PC-9 (cell line): ENCODE data around the gene PAFAH2. TPM values are rescaled to one million over a fixed set of nuclear protein-coding genes. Genes with fewer than 3 reads are reported as not detected.

Experiments used
- BruUV-seq: library from RNA; stranded (reverse); fragments of 400-500 nt; replicated peaks from 2 replicates; lab custom pipeline; 2021; lab: Mats Ljungman, UMichigan
- CTCF ChIA-PET: fragments of 300-600 bp; sonication (Branson Sonifier 250); formaldehyde crosslinking; loops from one replicate; lab custom pipeline; 2022; ENCODE audit warnings: antibody characterized with exemption; lab: Charles Lee
- POLR2A ChIA-PET: fragments of 300-600 bp; sonication (Branson Sonifier 250); formaldehyde crosslinking; loops from one replicate; lab custom pipeline; 2022; ENCODE audit warnings: antibody characterized with exemption; ENCODE audit not compliant: unreplicated experiment; lab: Charles Lee
- DNase-seq, 2 experiments: peaks; one replicate each; pipeline versions ENCODE4 v3.0.0 to v3.0.0-alpha.2; 2015 to 2022; ENCODE audit warnings: mixed read lengths in 1 of 2
- H2AFZ ChIP-seq: fragments of 200-600 bp; sonication (generic); 2 replicates; pipeline ENCODE4 v1.8.1; 2017; ENCODE audit warnings: antibody characterized with exemption
- H3F3A ChIP-seq: fragments of 200-600 bp; sonication (generic); 2 replicates; pipeline ENCODE4 v1.8.1; 2017; ENCODE audit warnings: antibody characterized with exemption, mild to moderate bottlenecking, low read depth; ENCODE audit not compliant: insufficient read depth
- H3K27ac ChIP-seq: fragments of 200-600 bp; sonication (generic); 2 replicates; pipeline ENCODE4 v1.6.1; 2016; ENCODE audit warnings: mixed run types
- H3K27me3 ChIP-seq: fragments of 200-600 bp; sonication (generic); 2 replicates; pipeline ENCODE4 v1.6.1; 2016; ENCODE audit warnings: low read depth, mixed run types; ENCODE audit not compliant: insufficient read depth
- H3K36me3 ChIP-seq: fragments of 200-600 bp; sonication (generic); 2 replicates; pipeline ENCODE4 v1.6.1; 2016; ENCODE audit warnings: low read depth, mixed run types
- H3K4me1 ChIP-seq: fragments of 200-600 bp; sonication (generic); replicated peaks from 2 replicates; pipeline ENCODE4 v1.6.1; 2016; ENCODE audit warnings: mixed run types; ENCODE audit not compliant: insufficient read depth
- H3K4me2 ChIP-seq: fragments of 200-600 bp; sonication (generic); 2 replicates; pipeline ENCODE4 v1.6.1; 2017; ENCODE audit warnings: mixed run types
- H3K4me3 ChIP-seq: fragments of 200-600 bp; sonication (generic); 2 replicates; pipeline ENCODE4 v1.6.1; 2016; ENCODE audit warnings: mixed run types
- H3K79me2 ChIP-seq: fragments of 200-600 bp; sonication (generic); 2 replicates; pipeline ENCODE4 v1.6.1; 2017; ENCODE audit warnings: low read depth, mixed run types
- H3K9me2 ChIP-seq: fragments of 200-600 bp; sonication (generic); 2 replicates; pipeline ENCODE4 v1.8.1; 2017; ENCODE audit warnings: mild to moderate bottlenecking; ENCODE audit not compliant: insufficient read depth
- H3K9me3 ChIP-seq: fragments of 200-600 bp; sonication (generic); 2 replicates; pipeline ENCODE4 v1.8.1; 2016; ENCODE audit warnings: low read depth; ENCODE audit not compliant: insufficient read depth
- H4K20me1 ChIP-seq: fragments of 200-600 bp; sonication (generic); 2 replicates; pipeline ENCODE4 v1.8.1; 2017; ENCODE audit not compliant: insufficient read depth
- CTCF ChIP-seq: fragments of 200-600 bp; sonication (generic); conservative IDR thresholded peaks from 2 replicates; pipeline ENCODE4 v1.6.1; 2017; ENCODE audit warnings: mixed run types, antibody characterized with exemption, mild to moderate bottlenecking, moderate library complexity
- EZH2 ChIP-seq: fragments of 200-600 bp; sonication (generic); IDR thresholded peaks from 2 replicates; pipeline ENCODE4 v1.8.0; 2017; ENCODE audit warnings: antibody characterized with exemption, low read depth
- intact Hi-C: fragments of 100-400 bp; cut with micrococcal nuclease; formaldehyde crosslinking; loops from one replicate; pipeline ENCODE4 v1.10.0; 2022; ENCODE audit not compliant: unreplicated experiment
- total RNA-seq: library from RNA; stranded (reverse); gene quantifications from 2 replicates; pipeline ENCODE4 v1.2.3, GENCODE V29; 2021

Gene PAFAH2
- total RNA-seq, 1 experiment from 2014 or later = 13.9 TPM

DNA sequence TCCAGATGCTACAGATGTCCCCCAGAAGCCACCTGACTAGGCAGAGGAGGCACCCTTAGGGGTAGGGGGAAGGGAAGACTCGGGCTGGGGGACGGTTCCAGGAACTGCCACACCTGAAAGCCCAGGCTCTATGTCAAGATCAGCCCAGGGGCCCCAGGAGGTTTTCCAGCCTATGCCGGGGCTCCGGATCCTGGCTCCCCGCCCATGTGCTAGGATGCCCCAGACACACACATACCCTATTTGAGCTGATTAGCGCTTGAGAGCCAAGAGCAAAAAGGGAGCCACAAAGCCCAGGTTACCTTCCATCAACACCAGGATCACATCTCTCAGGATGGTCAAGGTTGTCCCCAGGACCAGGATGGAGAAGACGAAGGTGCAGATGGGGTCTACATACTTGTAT is 43.5 kb upstream of the PAFAH2 start:
- Histone ChIP-seq H3K27me3 (peaks cover 5% of the 10 kb centered on the region; the same call in 1 of the 2 replicates), H3K4me3 (no peak overlapping the region), H3K9me3 (no peaks in the 10 kb centered on the region), H3K4me1 (peaks cover 6% of the 10 kb centered on the region), H3K79me2 (no peaks in the 10 kb centered on the region), H4K20me1 (no peaks in the 10 kb centered on the region), H2AFZ (no peak overlapping the region), H3F3A (no peaks in the 10 kb centered on the region), H3K36me3 (no peaks in the 10 kb centered on the region), H3K27ac (no peak overlapping the region), H3K4me2 (no peak overlapping the region), H3K9me2 (no peaks in the 10 kb centered on the region)
- POLR2A ChIA-PET = no interaction called here
- BruUV-seq = no TSS peak
- intact Hi-C loops = no loop called here
- TF ChIP-seq EZH2 (no peak), CTCF (no peak)
- CTCF ChIA-PET = interaction anchor here (0.6 kb wide), 1 partner anchor 258 kb away, joined by 3 read pairs; no protein-coding TSS in a partner anchor
- no peak for DNase-seq

DNA sequence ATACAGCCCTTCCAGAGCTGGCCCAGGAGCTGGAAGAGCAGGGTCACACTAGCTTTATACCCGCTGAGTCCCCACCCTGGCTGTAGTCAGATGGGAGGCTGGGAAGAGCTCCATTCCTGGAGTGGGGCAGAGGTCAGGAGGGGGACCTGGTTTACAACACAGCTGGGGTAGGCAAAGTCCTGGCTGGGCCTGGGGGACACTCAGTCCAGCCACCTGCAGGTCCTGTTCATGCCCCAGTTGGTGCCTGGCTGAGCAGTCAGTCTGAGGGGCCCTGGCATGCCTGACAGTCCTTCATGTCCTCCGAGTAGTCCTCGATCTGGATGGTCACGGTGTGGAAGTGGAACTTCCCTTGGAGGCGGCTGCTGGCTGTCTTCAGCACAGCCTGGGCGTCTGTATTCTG is 41.0 kb upstream of the PAFAH2 start:
- Histone ChIP-seq H3K27ac (no peak overlapping the region), H3K36me3 (no peaks in the 10 kb centered on the region), H3K79me2 (no peaks in the 10 kb centered on the region), H3K4me3 (no peak overlapping the region), H4K20me1 (no peaks in the 10 kb centered on the region), H2AFZ (no peak overlapping the region), H3K27me3 (no peaks in the 10 kb centered on the region), H3K4me1 (peaks cover 9% of the 10 kb centered on the region), H3K9me2 (no peaks in the 10 kb centered on the region), H3K9me3 (no peaks in the 10 kb centered on the region), H3K4me2 (no peak overlapping the region), H3F3A (no peaks in the 10 kb centered on the region)
- no TSS peak for BruUV-seq
- TF ChIP-seq EZH2 (no peak), CTCF (no peak)
- ChIA-PET CTCF (interaction anchor here (0.6 to 0.7 kb wide), 2 partner anchors 48 to 360 kb away, joined by 3 to 11 read pairs; no protein-coding TSS in a partner anchor), POLR2A (interaction anchor here (0.6 kb wide), 1 partner anchor 394 kb away, joined by 4 read pairs; no protein-coding TSS in a partner anchor)
- intact Hi-C loops = loop anchor here (5.0 kb wide), 3 partner anchors 123 to 283 kb away; no protein-coding TSS in a partner anchor
- DNase-seq = no peak

DNA sequence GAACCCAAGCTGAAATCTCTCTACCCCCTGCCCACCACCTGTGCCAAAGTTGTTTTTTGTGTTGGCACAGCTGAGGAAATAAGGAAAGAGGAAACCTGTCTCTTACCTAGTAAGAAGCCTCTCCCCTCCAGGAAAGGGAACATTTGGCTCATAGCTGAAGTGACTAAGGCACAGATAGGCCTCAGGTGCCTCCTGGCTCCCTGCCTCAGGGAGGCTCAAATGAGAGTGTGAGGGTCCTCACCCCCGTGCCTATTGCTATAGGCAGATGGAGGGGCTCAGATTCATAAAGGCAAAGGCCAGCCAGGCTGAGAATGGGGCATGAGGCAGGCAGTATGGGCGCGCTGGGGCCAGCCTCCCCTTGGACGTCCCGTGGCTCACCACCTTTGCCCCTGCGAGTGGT is 40.6 kb upstream of the PAFAH2 start:
- no peak for DNase-seq
- no peak overlapping the region for H3K27ac ChIP-seq
- H3K4me2 ChIP-seq = no peak overlapping the region
- CTCF ChIA-PET = no interaction called here
- intact Hi-C loops = loop anchor here (5.0 kb wide), 3 partner anchors 124 to 284 kb away; no protein-coding TSS in a partner anchor
- H2AFZ ChIP-seq = no peak overlapping the region
- no peaks in the 10 kb centered on the region for H3K27me3 ChIP-seq
- H3K36me3 ChIP-seq = no peaks in the 10 kb centered on the region
- no peaks in the 10 kb centered on the region for H3K79me2 ChIP-seq
- H4K20me1 ChIP-seq = no peaks in the 10 kb centered on the region
- peaks cover 9% of the 10 kb centered on the region for H3K4me1 ChIP-seq
- H3K9me3 ChIP-seq = no peaks in the 10 kb centered on the region
- H3F3A ChIP-seq = no peaks in the 10 kb centered on the region
- H3K9me2 ChIP-seq = no peaks in the 10 kb centered on the region
- no peak overlapping the region for H3K4me3 ChIP-seq
- POLR2A ChIA-PET = interaction anchor here (0.6 kb wide), 1 partner anchor 394 kb away, joined by 4 read pairs; no protein-coding TSS in a partner anchor
- TF ChIP-seq EZH2 (no peak), CTCF (no peak)
- BruUV-seq = no TSS peak
